ENCODE measurements around the gene SLC15A1.

Gene SLC15A1

GRCh38 chr13:98706446-98707110, 45.9 kb downstream of the SLC15A1 start:
- H3K4me3 ChIP-seq (ENCODE audit: low read depth, low read length): no peak overlapping the region
- TF ChIP-seq, protein P1, sequence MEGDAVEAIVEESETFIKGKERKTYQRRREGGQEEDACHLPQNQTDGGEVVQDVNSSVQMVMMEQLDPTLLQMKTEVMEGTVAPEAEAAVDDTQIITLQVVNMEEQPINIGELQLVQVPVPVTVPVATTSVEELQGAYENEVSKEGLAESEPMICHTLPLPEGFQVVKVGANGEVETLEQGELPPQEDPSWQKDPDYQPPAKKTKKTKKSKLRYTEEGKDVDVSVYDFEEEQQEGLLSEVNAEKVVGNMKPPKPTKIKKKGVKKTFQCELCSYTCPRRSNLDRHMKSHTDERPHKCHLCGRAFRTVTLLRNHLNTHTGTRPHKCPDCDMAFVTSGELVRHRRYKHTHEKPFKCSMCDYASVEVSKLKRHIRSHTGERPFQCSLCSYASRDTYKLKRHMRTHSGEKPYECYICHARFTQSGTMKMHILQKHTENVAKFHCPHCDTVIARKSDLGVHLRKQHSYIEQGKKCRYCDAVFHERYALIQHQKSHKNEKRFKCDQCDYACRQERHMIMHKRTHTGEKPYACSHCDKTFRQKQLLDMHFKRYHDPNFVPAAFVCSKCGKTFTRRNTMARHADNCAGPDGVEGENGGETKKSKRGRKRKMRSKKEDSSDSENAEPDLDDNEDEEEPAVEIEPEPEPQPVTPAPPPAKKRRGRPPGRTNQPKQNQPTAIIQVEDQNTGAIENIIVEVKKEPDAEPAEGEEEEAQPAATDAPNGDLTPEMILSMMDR (IDR thresholded peaks at IDR 0.05; ENCODE audit: low read depth, low read length): no peak

DNA sequence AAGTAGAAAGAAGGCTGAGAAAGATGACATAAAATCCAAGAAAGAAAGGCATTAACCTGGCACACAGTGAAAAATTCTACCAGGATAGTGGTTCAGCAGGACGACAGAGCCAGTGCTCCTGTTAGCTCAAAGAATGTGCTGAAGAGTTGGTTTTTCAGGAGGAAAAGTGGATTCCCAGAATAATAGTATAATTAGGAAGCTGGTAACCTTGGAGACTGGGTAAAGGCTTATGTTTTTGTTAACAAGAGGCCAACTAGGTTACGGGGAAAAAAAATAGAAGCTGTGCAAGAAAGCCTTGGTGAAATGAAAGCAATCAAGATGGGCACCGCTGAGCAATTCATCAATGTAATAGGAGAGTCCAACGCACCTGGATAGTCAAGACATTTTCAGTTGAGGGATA, 54.7 kb downstream of the SLC15A1 start:
- TF ChIP-seq, protein P1 (IDR thresholded peaks at IDR 0.05; ENCODE audit: low read depth, low read length): no peak
- H3K4me3 ChIP-seq (ENCODE audit: low read depth, low read length): no peak overlapping the region

DNA sequence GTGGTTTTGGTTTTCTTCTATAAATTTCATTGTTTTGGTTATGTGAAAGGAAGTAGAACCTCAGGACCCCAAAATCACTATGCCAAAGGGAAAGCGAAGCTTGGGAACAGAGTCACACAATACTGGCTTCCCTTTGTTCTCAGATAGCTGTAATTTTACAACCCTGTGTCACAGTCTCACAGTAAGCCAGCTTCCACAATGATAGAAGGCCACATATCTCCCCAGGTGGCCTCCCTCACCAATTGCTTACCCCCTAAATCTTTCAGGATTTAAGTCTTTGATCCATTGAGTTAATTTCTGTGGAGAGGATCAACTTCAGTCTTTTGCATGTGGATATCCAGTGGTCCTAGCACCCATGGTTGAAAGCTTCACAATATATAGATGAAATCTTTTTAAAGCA, 58.7 kb downstream of the SLC15A1 start:
- no peak overlapping the region for H3K4me3 ChIP-seq (ENCODE audit: low read depth, low read length)
- TF ChIP-seq, protein P1 (IDR thresholded peaks at IDR 0.05; ENCODE audit: low read depth, low read length): no peak

GRCh38 chr13:98691360-98691759, 61.1 kb downstream of the SLC15A1 start:
- TF ChIP-seq, protein P1 (IDR thresholded peaks at IDR 0.05; ENCODE audit: low read depth, low read length): no peak
- no peak overlapping the region for H3K4me3 ChIP-seq (ENCODE audit: low read depth, low read length)

GRCh38 chr13:98690348-98691022, 62.0 kb downstream of the SLC15A1 start:
- H3K4me3 ChIP-seq (ENCODE audit: low read depth, low read length): no peak overlapping the region
- TF ChIP-seq, protein P1 (IDR thresholded peaks at IDR 0.05; ENCODE audit: low read depth, low read length): no peak

DNA sequence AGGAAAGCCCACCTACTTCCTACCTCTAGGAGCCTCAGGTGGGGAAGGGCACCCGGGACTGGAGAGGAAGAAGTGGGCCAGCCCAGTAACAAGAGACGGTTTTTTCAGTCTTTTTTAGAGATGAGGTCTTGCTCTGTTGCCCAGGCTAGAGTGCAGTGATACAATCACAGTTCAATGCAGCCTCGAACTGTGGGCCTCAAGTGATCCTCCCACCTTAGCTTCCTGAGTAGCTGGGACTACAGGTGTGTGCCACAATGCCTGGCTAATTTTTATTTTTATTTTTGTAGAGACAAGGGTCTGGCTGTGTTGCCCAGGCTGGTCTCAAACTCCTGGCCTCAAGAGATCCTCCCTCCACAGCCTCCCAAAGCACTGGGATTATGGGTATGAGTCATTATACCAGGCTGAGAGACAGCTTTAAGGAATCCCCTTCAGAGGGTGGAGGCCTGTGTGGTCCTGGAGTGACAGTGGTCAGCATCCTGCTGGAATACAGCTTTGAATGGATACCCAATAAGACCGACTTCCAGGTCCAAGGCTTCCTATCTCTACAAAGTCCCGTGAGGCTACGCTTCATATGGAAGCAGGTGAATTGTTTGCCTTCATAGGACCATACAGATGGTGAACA, 63.0 kb downstream of the SLC15A1 start:
- no peak overlapping the region for H3K4me3 ChIP-seq (ENCODE audit: low read depth, low read length)
- TF ChIP-seq, protein P1 (IDR thresholded peaks at IDR 0.05; ENCODE audit: low read depth, low read length): no peak

DNA sequence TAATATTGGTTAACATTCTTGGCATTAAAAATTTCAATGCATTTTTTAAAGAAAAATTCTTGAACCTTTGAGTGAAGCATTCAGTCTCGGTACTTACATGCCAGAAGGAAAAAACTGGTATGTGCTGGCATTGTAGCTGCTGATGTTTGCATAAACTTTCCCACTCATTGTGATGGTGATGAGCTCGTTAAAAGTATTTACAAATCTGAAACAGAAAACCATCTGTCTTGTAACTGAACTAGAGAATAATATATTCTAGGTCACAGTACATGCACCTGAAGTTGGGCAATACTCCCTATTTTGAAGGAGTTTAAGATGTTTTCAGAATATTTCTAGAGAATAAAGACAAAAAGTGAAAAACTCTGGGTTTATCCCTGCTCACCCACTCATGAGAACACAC, 64.1 kb downstream of the SLC15A1 start:
- H3K4me3 ChIP-seq (ENCODE audit: low read depth, low read length): no peak overlapping the region
- TF ChIP-seq, protein P1 (IDR thresholded peaks at IDR 0.05; ENCODE audit: low read depth, low read length): no peak
